ENCODE data around the gene EEF1B2.
"Not testable (repeated sequence)": the region's sequence is repeated elsewhere in the genome, so short reads cannot be mapped to it uniquely, and the experiment has no call there.

The EEF1B2 gene

DNA sequence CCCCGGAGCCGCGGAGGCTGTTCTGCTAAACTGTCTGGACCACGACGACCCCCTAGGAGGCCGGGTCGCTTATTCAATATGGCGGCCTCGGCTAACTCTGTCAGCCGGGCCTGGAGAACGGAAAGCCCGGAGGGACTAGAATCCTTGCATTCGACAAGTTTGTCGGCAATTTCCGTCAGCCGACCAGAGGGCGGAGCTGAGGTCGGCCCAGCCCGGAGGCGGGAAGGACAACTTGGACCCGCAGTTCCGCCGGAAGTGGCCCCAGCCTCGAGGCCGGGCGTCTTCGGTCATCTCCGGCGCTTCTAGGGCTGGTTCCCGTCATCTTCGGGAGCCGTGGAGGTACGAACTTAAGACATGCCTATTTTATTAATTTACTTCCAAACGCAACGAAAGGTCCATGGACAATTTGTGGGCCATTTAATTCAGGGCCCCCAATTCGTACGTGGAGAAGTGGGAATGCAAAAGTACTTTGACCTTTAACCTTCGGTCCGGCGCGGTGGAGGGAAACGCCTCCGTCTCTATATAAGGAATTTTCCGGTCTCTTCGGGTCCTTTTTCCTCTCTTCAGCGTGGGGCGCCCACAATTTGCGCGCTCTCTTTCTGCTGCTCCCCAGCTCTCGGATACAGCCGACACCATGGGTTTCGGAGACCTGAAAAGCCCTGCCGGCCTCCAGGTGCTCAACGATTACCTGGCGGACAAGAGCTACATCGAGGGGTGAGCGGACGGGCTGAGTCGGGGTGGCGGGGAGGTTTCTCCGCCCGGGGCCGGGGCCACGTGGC, at the start of gene EEF1B2, which contains the start of gene NDUFS1:
Gene EEF1B2 (plus strand): TSS at position 550 of the 779 bp plus-strand sequence. CDS start 85 bp downstream, at position 635.
Gene NDUFS1 (minus strand): TSS at position 99 of the 779 bp plus-strand sequence. CDS start 5,766 bp downstream, outside the sequence.
- peak; percentile 97 for DNase-seq

DNA sequence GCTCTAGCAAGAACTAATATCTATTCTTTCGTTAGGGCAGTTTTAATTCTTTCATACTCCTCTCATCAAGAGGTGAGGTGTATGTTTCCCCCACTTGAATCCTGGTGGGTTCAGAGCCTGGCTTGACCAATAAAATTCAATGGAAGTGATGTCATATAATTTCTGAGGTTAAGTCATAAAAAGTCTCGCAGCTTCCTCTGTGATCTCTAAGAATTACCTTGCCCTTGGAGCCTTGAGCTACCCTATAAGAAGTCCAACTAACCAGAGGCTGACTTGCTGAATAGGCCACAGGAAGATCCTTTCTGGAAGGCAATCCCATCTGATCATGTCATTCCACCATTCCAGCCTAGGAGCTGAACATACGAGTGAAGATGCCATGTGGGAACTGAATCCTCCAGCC, 47.6 kb upstream of the EEF1B2 start:
- DNase-seq, result no peak

DNA sequence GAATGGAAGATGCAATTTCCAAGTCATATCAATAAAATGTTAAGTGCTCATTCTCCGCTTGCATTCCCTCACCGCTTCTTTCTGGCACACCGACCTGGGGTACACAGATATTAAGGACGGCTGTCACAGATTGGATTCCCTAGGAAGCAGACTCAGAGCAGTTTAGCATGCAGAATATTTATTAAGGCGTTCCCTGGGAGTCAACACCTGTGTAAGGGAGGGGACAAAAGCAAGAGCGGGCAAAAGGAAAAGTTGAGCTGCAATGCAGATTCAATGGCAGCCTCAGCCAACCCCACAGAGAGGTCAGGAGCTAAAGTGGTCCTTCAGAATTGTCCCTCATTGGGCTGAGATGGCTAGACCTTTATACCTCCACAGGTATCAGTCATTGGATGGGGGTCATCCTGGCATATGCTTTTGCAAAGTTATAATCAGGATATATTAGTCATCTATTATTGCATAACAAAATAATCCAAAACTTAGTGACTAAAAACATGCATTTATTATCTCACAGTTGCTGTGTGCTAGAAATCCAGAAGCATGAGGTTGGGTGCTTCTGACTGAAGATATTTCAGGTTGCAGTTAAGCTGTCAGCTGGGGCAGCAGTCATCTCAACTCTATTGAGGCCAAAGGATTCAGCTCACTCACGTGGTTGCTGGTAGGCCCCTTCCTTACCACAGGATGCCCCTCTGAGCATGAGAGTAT, 46.7 kb upstream of the EEF1B2 start:
- no peak for DNase-seq

DNA sequence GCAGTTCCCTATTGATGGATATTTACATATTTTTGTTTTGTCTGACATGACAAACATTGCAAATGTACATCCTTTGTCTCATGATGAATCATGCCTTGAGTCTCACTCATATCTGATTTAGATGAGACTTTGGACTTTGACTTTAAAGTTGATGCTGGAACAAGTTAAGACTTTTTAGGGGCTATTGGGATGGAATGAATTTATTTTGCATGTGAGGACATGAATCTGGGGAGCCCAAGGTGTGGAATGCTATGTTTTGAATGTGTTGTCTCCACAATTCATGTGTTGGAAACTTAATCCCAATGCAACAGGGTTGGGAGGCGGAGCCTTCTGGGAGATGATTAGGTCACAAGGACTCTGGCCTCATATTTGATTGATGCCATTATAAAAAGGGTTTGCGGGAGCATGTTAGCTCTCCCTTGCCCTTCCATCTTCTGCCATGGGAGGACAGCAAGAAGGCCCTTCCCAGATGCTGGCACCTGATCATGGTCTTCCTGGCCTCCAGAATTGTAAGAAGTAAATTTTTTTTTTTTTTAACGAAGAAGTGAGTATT, 44.6 kb upstream of the EEF1B2 start:
- DNase-seq, result no peak

DNA sequence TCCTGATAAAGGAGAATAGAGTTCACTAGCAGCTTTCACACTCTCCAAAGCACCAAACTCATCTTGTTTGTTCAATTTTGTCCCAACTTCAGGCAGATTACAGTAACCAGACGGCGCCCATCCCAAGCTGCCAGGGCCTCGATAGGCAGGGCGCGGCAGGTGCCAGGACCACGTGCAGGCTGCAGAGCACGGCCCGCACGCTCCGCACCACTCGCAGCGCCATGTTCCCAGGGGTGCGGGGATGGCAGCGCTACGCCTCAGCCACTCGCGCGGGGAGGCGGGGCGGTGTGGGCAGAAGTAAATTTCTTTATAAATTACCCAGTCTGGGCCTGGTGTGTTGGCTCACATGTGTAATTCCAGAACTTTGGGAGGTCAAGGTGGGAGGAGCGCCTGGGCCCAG, 43.4 kb upstream of the EEF1B2 start:
- DNase-seq, result no peak

DNA sequence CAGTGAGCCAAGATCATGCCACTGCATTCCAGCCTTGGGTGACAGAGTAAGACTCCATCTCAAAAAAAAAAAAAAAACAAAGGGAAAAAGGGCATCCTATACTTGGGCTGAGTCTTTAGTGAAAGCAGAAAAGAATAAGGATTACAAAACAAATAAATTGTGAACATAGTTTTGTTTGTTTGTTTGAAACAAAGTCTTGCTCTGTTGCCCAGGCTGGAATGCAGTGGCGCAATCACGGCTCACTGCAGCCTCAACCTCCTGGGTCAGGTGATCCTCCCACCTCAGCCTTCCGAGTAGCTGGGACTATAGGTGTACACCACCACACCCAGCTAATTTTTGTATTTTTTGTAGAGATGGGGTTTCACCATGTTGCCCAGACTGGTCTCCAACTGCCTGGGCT, 37.1 kb upstream of the EEF1B2 start:
- DNase-seq, result not testable (repeated sequence)

DNA sequence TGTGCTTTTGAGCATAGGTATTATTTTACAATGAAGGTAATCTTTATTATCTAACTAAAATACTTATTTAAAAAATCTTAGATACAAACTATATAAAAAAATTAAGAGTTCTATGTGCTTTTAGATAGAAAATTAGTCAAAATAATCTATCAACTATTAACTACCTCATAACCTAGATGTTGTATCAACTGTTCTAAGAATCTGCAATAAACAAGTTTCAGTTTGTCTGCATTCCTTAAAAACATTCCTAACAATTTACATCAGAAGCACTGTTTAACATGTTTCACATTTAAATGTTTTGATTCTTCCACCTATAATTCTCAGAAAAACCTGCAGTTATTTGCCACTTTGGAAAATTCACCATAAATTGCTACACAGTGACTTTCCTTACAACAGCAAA, 33.8 kb upstream of the EEF1B2 start:
- no peak for DNase-seq

DNA sequence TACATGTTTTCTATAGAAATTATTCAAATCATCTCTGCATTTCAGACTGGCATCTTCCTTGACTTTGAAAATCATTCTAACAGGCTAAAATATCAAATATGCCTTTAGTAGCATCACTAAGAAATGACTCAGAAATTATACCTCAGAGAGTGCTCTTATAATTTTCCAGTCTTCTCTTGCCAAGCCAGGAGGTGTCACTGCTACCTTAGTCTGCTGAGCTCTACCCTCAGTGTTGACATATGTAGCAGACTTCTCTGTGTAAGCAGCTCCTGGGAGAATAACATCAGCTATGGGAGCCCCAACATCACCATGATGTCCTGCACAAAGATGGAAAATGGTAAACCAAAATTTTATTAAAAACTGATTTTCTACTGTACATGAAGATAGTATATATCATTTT, 32.0 kb upstream of the EEF1B2 start:
- no peak for DNase-seq

DNA sequence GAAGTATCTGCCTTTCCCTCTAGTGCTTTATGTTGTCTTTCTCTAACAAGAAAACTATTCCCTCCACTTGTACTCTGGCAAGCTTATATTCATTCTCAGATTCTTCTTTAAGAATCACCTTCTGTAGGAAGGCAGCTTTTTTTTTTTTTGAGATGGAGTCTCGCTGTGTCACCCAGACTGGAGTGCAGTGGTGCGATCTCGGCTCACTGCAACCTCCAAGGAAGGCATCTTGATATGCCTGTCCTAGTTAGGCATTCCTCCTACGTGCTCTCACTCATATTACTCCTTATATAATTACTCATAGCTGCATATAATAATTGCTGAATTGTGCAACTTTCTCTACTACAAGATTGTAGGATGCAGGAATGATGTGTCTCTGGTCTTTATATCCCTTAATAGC, 16.2 kb upstream of the EEF1B2 start:
- no peak for DNase-seq

DNA sequence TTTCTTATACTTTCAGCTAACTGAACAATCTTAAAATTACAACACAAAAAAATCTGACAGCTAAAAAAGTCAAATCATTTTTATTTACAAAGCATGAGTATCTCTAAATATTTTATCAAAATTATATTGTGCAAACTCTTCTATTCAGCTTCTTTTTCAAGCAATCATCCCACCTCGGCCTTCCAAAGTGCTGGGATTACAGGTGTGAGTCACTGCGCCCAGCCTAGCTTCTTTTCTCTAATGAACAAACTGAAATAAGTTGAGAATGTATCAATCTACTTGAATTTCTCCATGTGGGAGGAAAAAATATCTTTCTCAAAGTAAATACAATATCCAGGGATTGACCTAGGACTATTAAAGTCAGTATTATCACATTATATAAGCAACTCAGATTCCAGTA, 15.3 kb upstream of the EEF1B2 start:
- DNase-seq, result no peak

DNA sequence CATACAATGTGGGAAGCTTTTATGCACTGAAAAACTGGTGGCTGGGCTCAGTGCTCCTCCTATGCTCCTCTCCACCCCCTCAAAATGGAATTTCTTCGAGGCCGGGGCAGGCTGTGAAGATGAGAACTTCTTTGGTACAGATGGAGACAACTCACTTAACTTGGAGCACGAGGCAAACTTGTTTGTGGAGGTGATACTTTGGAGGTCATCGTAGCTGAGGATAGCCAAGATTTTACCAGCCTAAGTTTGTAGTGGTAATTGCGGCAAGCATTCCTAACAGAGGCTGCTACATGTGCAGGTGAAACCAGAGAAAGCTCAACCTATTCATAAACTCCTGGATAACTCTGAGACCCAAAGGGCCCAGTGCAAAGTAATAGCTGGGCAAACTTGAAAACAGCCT, 14.0 kb upstream of the EEF1B2 start:
- DNase-seq, result no peak

DNA sequence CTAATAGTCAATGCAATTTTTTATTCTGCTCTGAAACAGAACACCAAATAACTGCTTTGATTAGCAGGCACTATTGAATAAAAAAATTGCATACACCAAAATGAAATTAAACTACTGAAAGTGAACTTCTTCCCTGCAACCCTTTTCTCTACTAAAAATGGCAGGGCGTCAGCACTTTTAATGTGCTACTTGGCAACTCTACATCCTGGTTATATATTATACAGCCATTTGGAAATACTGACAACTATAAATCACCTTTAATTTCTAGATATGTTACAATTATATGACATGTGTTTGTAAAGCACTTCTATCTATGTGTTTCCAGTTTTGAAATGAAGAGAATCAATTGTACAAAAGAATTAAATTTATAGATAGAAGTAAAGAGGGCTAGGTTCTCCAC, 10.4 kb upstream of the EEF1B2 start:
- no peak for DNase-seq

DNA sequence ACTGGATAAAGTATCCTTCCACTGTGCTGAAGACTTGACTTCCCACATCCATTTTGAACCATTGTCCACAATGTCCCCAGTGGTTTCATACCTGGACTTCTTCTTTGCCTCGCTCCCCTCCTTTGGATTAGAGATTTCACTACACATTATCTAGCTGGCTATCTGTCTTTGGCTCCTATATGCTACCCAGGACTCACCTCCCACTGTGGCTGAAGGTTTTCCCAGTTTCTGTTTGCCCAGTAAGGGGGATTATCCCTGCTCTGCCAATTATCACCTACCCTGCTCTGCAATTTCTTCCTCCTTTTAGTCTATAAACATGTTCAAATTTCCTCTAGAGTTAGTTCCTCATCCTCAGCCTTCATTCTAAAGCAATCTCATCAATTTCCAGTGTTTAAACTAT, 9.5 kb upstream of the EEF1B2 start:
- no peak for DNase-seq

DNA sequence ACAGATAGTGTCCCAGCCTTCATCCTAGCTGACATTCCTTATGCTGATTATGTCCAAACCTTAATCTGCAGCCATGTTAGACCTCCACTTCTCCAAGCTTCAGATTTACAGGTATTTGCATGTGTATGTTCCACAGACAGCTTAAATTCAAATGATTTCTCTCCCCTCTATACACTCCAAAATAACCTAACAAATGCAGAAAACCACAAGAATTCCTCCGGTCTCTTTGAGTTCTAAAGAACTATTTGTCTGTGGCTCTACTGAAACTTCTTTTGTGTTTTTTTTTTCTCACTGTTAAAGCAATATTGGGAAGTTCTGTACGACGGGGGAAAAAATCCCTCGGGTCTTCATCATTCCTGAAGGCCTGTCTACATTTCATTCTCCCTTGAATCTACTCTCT, 9.1 kb upstream of the EEF1B2 start:
- DNase-seq, result no peak

DNA sequence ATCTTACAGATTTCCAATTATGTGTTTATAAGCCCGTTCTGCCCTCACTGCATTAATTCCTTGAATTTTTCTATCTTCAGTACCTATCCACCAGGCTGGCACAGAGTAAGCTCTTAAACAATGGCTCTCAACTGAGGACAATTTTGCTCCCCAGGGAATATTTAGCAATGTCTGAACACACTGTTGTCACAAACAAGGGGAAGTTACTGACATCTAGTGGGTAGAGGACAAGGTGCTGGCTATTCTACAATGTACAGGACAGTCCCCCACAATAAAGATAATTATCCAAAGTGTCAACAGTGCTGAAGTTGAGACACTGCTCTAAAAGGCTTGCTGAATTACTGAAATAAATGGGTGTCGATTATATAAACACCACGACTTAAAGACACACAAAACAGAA, 5.5 kb upstream of the EEF1B2 start:
- no peak for DNase-seq

DNA sequence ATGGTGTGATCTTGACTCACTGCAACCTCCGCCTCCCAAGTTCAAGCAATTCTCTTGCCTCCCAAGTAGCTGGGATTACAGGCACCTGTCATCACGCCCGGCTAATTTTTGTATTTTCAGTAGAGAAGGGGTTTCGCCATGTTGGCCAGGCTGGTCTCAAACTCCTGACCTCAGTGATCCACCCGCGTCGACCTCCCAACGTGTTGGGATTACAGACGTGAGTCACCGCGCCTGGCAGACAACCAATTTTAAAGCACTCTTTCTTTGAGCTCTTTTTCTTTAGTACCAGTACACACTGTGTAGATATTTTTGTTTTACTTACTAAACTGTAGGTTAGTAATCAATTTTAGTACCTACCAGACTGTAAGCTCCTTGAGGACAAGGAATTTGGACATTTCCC, 2.7 kb upstream of the EEF1B2 start:
- DNase-seq, result not testable (repeated sequence)

DNA sequence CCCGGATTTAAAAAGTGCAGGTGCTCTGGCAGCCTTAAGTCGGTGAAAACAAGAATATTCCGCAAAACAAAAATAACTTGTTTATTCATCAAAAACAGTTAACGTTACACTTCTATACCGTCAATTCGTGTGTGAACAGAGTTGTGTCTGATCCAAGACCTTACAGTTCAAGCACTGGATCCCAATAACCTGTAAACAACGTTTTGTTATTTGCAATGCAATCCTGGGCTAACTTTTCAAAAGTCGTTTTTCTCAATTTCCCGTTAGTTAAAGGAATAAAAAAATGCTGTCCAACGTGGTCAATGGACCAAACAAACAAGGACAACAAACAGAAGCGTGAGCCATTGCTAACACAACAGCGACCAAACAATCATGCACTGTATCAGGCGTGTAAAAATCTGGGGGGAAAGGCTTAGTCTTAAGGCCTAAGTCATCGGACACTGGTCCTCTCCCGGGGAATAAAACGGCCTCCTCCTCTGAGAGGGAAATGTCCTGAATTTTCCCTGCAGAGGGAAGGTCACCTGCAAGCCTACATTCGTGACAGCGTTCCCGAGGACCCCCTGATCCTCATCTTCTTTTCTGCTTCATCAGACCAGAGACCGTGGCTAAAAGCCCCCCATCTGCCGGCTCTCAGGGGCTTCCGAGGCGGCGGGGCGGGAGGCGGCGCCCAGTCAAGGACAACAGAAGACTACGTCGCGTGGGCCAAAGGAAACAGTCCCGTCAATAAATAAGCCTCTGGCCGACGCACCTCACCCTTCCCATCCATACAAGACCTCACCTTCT, 941 bp upstream of the EEF1B2 start:
- no peak for DNase-seq

DNA sequence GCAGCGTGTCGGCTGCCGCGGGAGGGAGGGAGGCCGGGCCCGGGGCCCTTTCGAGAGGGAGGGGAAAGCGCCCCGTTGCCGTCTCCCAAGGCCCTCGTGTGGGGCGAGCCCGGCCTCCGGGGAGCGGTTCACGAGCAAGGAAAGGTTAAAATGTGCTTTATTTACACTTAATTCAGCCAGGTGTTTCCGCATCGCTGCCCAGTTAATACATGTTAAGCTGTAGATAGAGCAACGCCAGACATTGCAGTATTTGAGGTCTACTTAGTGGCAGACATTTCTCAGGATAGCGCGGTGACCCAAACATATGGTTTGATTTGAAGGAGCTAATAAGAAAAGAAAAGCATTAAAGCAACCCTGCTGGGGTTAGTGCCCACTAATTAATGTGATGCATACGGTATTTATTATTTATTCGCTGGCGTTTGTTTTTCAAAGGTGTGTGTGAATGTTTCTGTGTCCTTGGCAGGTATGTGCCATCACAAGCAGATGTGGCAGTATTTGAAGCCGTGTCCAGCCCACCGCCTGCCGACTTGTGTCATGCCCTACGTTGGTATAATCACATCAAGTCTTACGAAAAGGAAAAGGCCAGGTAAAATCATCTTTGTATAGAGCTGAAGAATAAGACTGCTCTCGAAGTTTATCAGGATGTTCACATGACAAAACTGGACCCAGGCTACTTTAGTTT, 571 bp downstream of the EEF1B2 start:
- no peak for DNase-seq

DNA sequence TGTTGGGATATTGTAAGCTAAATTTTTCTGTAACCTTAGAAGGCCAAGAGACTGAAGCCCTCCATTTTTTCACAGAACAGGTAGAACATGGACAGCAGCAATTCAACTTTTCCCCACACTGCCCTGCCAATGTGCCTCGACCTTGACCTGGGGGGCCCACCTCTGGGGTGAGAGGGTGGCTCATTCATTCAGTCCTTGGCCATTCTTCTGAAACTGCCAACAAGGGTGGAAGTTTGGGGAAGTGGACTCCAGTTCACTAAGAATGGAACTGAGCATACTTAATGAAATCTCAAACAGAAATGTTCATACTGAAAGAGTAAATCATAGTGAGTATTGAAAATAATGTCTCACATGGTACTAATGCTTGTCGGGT, 1.1 kb downstream of the EEF1B2 start:
- no peak for DNase-seq

DNA sequence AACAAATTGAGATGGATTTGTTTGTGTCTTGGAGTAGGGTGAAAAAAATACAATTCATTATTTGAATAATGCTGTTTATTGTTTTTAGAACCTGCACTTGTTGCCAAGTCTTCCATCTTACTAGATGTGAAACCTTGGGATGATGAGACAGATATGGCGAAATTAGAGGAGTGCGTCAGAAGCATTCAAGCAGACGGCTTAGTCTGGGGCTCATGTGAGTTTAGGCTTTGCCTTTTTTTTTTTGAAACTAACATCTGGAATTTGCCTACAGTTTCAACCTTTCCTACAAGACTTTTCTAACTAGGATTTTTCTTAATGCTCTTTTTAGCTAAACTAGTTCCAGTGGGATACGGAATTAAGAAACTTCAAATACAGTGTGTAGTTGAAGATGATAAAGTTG, 2.7 kb downstream of the EEF1B2 start:
- DNase-seq, result not testable (repeated sequence)

DNA sequence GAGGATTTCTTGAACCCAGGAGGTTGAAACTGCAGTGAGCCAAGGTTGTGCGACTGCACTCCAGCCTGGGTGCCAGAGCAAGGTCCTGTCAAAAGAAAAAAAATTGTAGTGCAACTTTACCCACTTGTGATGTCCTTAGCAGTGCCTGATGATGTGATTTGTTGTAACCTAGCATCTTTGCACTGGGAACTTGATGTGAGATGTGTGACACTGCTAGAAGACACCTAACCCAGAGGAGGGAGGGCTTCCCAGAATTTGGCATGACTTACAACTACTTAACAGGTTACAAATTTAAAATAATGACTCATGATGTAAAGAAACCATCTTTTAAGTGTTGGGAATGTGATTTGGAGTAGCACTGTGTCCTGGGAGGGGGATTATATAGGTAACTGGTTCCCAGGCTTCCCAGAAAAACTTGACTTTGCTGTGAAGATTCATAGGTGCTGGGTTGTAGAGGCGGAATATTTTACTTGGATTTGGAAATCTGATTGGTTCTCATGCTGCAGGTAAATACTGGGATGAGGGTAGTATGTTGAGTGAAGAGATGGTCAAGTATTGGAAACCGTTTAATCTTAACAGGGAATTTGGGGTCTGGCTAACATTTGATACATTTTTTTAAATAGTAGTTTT, 3.7 kb downstream of the EEF1B2 start:
- DNase-seq, result no peak

DNA sequence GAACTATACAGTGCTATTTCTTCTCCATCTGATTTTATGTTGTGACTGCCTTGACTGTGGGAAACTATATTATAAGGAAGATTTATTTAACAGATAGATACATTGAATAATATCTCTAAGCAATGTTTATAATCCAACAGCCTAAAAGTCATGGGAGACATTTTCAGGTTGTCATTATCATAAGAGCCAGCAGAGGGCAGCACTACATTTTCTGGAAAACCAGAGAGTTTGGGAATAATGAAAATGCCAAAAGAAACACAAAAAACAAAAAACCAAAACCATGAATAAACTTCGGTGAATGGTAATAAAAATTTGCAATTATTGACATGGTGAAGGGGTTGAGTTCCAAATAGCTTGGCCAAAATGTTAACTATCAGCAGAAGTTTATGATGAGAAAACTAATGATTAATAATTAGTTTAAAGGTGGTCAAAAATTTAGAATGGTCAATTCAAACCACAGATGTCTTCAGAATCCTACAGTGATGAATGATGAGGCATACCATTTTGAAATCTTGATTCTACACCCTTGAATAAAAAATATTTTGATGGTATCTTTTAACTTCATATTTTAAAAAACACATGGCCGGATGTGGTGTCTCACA, 4.7 kb downstream of the EEF1B2 start:
- no peak for DNase-seq
